Mesenchymal stem cell (in vitro differentiated cells and primary cell): Measurements from ENCODE around the gene PNMT.
"Not testable (repeated sequence)": the region's sequence is repeated elsewhere in the genome, so short reads cannot be mapped to it uniquely, and the experiment has no call there.

Source experiments
- DNase-seq: peaks from one replicate; pipeline ENCODE4 v3.0.0-alpha.2; 2013
- H2AFZ ChIP-seq: one replicate; pipeline ENCODE4 v1.6.1; 2013; ENCODE audit warnings: low read depth, mild to moderate bottlenecking, control low read depth, inconsistent platforms, low read length, moderate library complexity
- H2AK5ac ChIP-seq: 2 replicates; pipeline ENCODE4 v1.6.1; 2013; ENCODE audit warnings: low read length, moderate library complexity, mild to moderate bottlenecking, inconsistent platforms; ENCODE audit not compliant: severe bottlenecking
- H2BK120ac ChIP-seq: one replicate; pipeline ENCODE4 v1.6.1; 2013; ENCODE audit warnings: low read depth, mild to moderate bottlenecking, inconsistent platforms, low read length, moderate library complexity
- H2BK12ac ChIP-seq, 2 experiments: one replicate each; pipeline ENCODE4 v1.6.1; 2013; ENCODE audit warnings: inconsistent platforms in 2 of 2, low read length in 2 of 2, mild to moderate bottlenecking in 2 of 2, moderate library complexity in 2 of 2, control low read depth in 1 of 2
- H2BK15ac ChIP-seq: one replicate; pipeline ENCODE4 v1.6.1; 2013; ENCODE audit warnings: mild to moderate bottlenecking, low read depth, inconsistent platforms; ENCODE audit not compliant: poor library complexity, severe bottlenecking
- H2BK5ac ChIP-seq: 2 replicates; pipeline ENCODE4 v1.6.1; 2013; ENCODE audit warnings: low read depth, mild to moderate bottlenecking, low read length, control low read depth, inconsistent platforms; ENCODE audit not compliant: poor library complexity, severe bottlenecking
- H3K14ac ChIP-seq, 2 experiments: one replicate each; pipeline ENCODE4 v1.6.1; 2013; ENCODE audit warnings: inconsistent platforms in 2 of 2, low read length in 2 of 2, control low read depth in 1 of 2, mild to moderate bottlenecking in 1 of 2, moderate library complexity in 1 of 2
- H3K18ac ChIP-seq, 2 experiments: one replicate each; pipeline ENCODE4 v1.6.1; 2013; ENCODE audit warnings: inconsistent platforms in 2 of 2, low read length in 2 of 2, control low read depth in 1 of 2, low read depth in 1 of 2, mild to moderate bottlenecking in 1 of 2
- H3K23ac ChIP-seq, 2 experiments: one replicate each; pipeline ENCODE4 v1.6.1; 2013; ENCODE audit warnings: inconsistent platforms in 2 of 2, low read length in 2 of 2, mild to moderate bottlenecking in 2 of 2, moderate library complexity in 2 of 2, control low read depth in 1 of 2
- H3K27ac ChIP-seq: 2 replicates; pipeline ENCODE4 v1.5.1; 2013; ENCODE audit warnings: mild to moderate bottlenecking, moderate library complexity, low read length, control low read depth, inconsistent platforms; ENCODE audit not compliant: poor library complexity, severe bottlenecking
- H3K27me3 ChIP-seq, 2 experiments: 2 replicates each; pipeline versions ENCODE4 v1.6.1 to v1.7.0; 2013; ENCODE audit warnings: low read length in 2 of 2, mild to moderate bottlenecking in 2 of 2, moderate library complexity in 2 of 2, control low read depth in 1 of 2, inconsistent platforms in 1 of 2; ENCODE audit not compliant: control insufficient read depth in 1 of 2, insufficient read depth in 1 of 2
- H3K36me3 ChIP-seq, 2 experiments: 2 replicates each; pipeline versions ENCODE4 v1.6.1 to v1.7.0; 2013; ENCODE audit warnings: low read length in 2 of 2, control low read depth in 1 of 2, inconsistent platforms in 1 of 2, low read depth in 1 of 2, mild to moderate bottlenecking in 1 of 2; ENCODE audit not compliant: insufficient read depth in 2 of 2, control insufficient read depth in 1 of 2
- H3K4ac ChIP-seq, 2 experiments: one replicate each; pipeline ENCODE4 v1.6.1; 2013; ENCODE audit warnings: inconsistent platforms in 2 of 2, low read length in 2 of 2, mild to moderate bottlenecking in 2 of 2, moderate library complexity in 2 of 2, control low read depth in 1 of 2, low read depth in 1 of 2
- H3K4me1 ChIP-seq: 2 replicates; pipeline ENCODE4 v1.6.1; 2013; ENCODE audit warnings: low read depth, low read length, control low read depth; ENCODE audit not compliant: control insufficient read depth, insufficient read depth
- H3K4me2 ChIP-seq: 2 replicates; pipeline ENCODE4 v1.6.1; 2013; ENCODE audit warnings: low read length, mild to moderate bottlenecking, inconsistent platforms; ENCODE audit not compliant: poor library complexity, severe bottlenecking
- H3K4me3 ChIP-seq, 2 experiments: 2 replicates each; pipeline versions ENCODE4 v1.5.1 to v1.7.0; 2013; ENCODE audit warnings: low read length in 2 of 2, mild to moderate bottlenecking in 2 of 2, control low read depth in 1 of 2, low read depth in 1 of 2; ENCODE audit not compliant: insufficient read depth in 1 of 2
- H3K79me1 ChIP-seq: replicated peaks from 2 replicates; pipeline ENCODE4 v1.6.1; 2013; ENCODE audit warnings: mild to moderate bottlenecking, control low read depth, low read length, inconsistent platforms; ENCODE audit not compliant: poor library complexity, severe bottlenecking
- H3K9ac ChIP-seq: 2 replicates; pipeline ENCODE4 v1.7.0; 2013; ENCODE audit warnings: mild to moderate bottlenecking, low read length, moderate library complexity
- H3K9me3 ChIP-seq: 2 replicates; pipeline ENCODE4 v1.7.0; 2013; ENCODE audit warnings: mild to moderate bottlenecking, low read length; ENCODE audit not compliant: control insufficient read depth
- H4K8ac ChIP-seq: one replicate; pipeline ENCODE4 v1.6.1; 2013; ENCODE audit warnings: inconsistent platforms, mild to moderate bottlenecking, low read length, moderate library complexity
- H4K91ac ChIP-seq: one replicate; pipeline ENCODE4 v1.6.1; 2013; ENCODE audit warnings: mild to moderate bottlenecking, low read length, inconsistent platforms
- WGBS: methylation state at CpG from one replicate; pipeline ENCODE4 v1.1.7; 2013; ENCODE audit warnings: mixed read lengths; 5-methylcytosine and 5-hydroxymethylcytosine counted together

The PNMT gene

DNA sequence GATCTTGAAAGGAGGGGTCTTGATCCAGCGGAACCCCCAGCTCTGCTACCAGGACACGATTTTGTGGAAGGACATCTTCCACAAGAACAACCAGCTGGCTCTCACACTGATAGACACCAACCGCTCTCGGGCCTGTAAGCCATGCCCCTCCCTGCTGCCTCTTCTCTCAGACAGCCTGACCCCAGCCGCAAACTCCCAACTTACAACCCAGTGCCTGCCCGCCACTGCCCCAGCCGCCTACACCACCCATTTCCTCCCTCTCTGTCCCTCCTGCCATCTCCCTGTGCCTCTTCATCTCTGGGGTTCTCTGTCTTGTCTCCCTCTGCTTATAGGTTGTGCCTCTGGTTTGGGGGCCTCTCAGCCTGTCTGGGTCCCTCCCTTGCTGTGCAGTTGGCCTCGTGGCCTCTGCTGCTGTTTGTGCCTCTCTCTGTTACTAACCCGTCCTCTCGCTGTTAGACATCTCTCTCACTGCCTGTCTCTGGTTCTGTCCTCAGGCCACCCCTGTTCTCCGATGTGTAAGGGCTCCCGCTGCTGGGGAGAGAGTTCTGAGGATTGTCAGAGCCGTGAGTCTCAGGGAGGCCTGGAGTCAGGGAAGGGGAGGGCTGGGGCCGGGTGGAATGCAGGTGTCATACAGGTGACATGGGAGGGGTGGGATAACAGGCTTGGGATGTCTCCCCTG is 41.2 kb downstream of the PNMT start:
- H3K4me1 ChIP-seq = peaks cover 18% of the 10 kb centered on the region
- no peaks in the 10 kb centered on the region for H3K27me3 ChIP-seq
- H3K14ac ChIP-seq = no peak overlapping the region
- no peak overlapping the region for H2BK12ac ChIP-seq
- H3K79me1 ChIP-seq = peaks cover 55% of the 10 kb centered on the region
- no peak overlapping the region for H4K91ac ChIP-seq
- no peak overlapping the region for H3K27ac ChIP-seq
- H2BK15ac ChIP-seq = no peak overlapping the region
- H3K4ac ChIP-seq = no peak overlapping the region
- H2AK5ac ChIP-seq = no peak overlapping the region
- H2AFZ ChIP-seq = no peak overlapping the region
- H3K4me3 ChIP-seq = no peak overlapping the region
- no peak overlapping the region for H3K9ac ChIP-seq
- no peak overlapping the region for H2BK5ac ChIP-seq
- 96% methylated on average over 14 of the region's 14 CpGs for WGBS
- no peak overlapping the region for H3K18ac ChIP-seq
- H3K9me3 ChIP-seq = no peaks in the 10 kb centered on the region
- H2BK120ac ChIP-seq = no peak overlapping the region
- H3K36me3 ChIP-seq = peaks cover 55 to 85% of the 10 kb centered on the region in 2 experiments
- no peak overlapping the region for H3K23ac ChIP-seq
- no peak overlapping the region for H3K4me2 ChIP-seq
- no peak for DNase-seq
- H4K8ac ChIP-seq = no peak overlapping the region

- no peak overlapping the region for H3K27ac ChIP-seq
- H3K79me1 ChIP-seq = peaks cover 51% of the 10 kb centered on the region
- no peak for DNase-seq
These were observed 42.0 kb downstream of the PNMT start for GRCh38 chr17:39709998-39710964.

DNA sequence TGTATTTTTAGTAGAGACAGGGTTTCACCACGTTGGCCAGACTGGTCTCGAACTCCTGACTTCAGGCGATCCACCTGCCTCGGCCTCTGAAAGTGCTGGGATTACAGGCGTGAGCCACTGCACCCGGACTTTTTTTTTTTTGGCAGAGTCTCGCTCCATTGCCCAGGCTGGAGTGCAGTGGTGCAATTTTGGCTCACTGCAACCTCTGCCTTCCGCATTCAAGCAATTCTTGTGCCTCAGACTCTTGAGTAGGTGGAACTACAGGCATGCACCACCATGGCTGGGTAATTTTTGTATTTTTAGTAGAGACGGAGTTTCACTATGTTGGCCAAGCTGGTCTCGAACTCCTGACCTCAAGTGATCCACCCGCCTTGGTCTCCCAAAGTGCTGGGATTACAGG is 42.8 kb downstream of the PNMT start:
- not testable (repeated sequence) for H3K27me3 ChIP-seq, H2BK12ac ChIP-seq, H3K4me2 ChIP-seq, H2BK120ac ChIP-seq, H3K27ac ChIP-seq, DNase-seq, H2AFZ ChIP-seq, H3K4ac ChIP-seq, H4K91ac ChIP-seq, H4K8ac ChIP-seq, H2BK5ac ChIP-seq, H3K14ac ChIP-seq, H3K4me3 ChIP-seq, H2BK15ac ChIP-seq, H3K4me1 ChIP-seq, H3K23ac ChIP-seq, H3K9me3 ChIP-seq, H3K18ac ChIP-seq, H2AK5ac ChIP-seq, H3K9ac ChIP-seq
- 95% methylated on average over 11 of the region's 11 CpGs for WGBS
- Histone ChIP-seq H3K79me1 (peaks cover 52% of the 10 kb centered on the region), H3K36me3 (peaks cover 67 to 85% of the 10 kb centered on the region in 2 experiments)

More at GRCh38 chr17:39709998-39710964, 42.0 kb downstream of the PNMT start:
- Histone ChIP-seq H4K8ac (no peak overlapping the region), H2AFZ (no peak overlapping the region), H3K14ac (no peak overlapping the region), H2BK5ac (no peak overlapping the region), H3K9me3 (no peaks in the 10 kb centered on the region), H3K27me3 (no peaks in the 10 kb centered on the region), H2BK120ac (no peak overlapping the region), H3K4me1 (peaks cover 11% of the 10 kb centered on the region), H4K91ac (no peak overlapping the region), H2AK5ac (no peak overlapping the region), H3K18ac (no peak overlapping the region), H2BK12ac (no peak overlapping the region), H3K36me3 (peaks cover 59 to 83% of the 10 kb centered on the region in 2 experiments), H3K4ac (no peak overlapping the region), H3K4me2 (no peak overlapping the region), H3K23ac (no peak overlapping the region), H3K4me3 (no peak overlapping the region), H3K9ac (no peak overlapping the region), H2BK15ac (no peak overlapping the region)
- WGBS = 97% methylated on average over 20 of the region's 20 CpGs

GRCh38 chr17:39711851-39712250 is 43.6 kb downstream of the PNMT start:
- Histone ChIP-seq H3K4ac (no peak overlapping the region), H3K4me3 (no peak overlapping the region), H2BK120ac (no peak overlapping the region), H2AFZ (no peak overlapping the region), H3K9ac (no peak overlapping the region), H2AK5ac (no peak overlapping the region), H3K36me3 (peaks cover 74 to 85% of the 10 kb centered on the region in 2 experiments), H3K4me2 (no peak overlapping the region), H2BK12ac (no peak overlapping the region), H3K4me1 (peaks cover 3% of the 10 kb centered on the region), H4K8ac (no peak overlapping the region), H2BK15ac (no peak overlapping the region), H3K18ac (no peak overlapping the region), H3K9me3 (no peaks in the 10 kb centered on the region), H3K23ac (no peak overlapping the region), H3K27me3 (no peaks in the 10 kb centered on the region), H3K14ac (no peak overlapping the region), H4K91ac (no peak overlapping the region), H3K79me1 (peaks cover 51% of the 10 kb centered on the region), H3K27ac (no peak overlapping the region), H2BK5ac (no peak overlapping the region)
- 96% methylated on average over 10 of the region's 10 CpGs for WGBS
- no peak for DNase-seq
